Smooth muscle cell (in vitro differentiated cells): ENCODE data around the gene POU2F1. TPM values are rescaled to one million over a fixed set of nuclear protein-coding genes. Genes with fewer than 3 reads are reported as not detected.

Experiments used
- DNase-seq: peaks from one replicate; lab custom pipeline; 2025; ENCODE audit not compliant: unreplicated experiment; lab: John Stamatoyannopoulos, UW
- H2AFZ ChIP-seq: fragments of 200-600 bp; sonication (generic); 2 replicates; pipeline ENCODE4 v1.6.0; 2016; ENCODE audit warnings: antibody characterized with exemption, low read depth, mild to moderate bottlenecking
- H3F3A ChIP-seq: fragments of 200-600 bp; sonication (generic); 2 replicates; pipeline ENCODE4 v1.6.0; 2017; ENCODE audit warnings: antibody characterized with exemption, low read depth
- H3K27ac ChIP-seq: fragments of 200-600 bp; sonication (generic); 2 replicates; pipeline ENCODE4 v1.5.1; 2016; ENCODE audit warnings: low read depth, mild to moderate bottlenecking
- H3K27me3 ChIP-seq: fragments of 200-600 bp; sonication (generic); 2 replicates; pipeline ENCODE4 v1.6.1; 2016; ENCODE audit warnings: low read depth, mild to moderate bottlenecking
- H3K36me3 ChIP-seq: fragments of 200-600 bp; sonication (generic); 2 replicates; pipeline ENCODE4 v1.5.1; 2016; ENCODE audit warnings: low read depth
- H3K4me1 ChIP-seq: fragments of 200-600 bp; sonication (generic); 2 replicates; pipeline ENCODE4 v1.5.1; 2016; ENCODE audit warnings: low read depth
- H3K4me2 ChIP-seq: fragments of 200-600 bp; sonication (generic); 2 replicates; pipeline ENCODE4 v1.6.0; 2016; ENCODE audit warnings: mild to moderate bottlenecking
- H3K4me3 ChIP-seq: fragments of 200-600 bp; sonication (generic); 2 replicates; pipeline ENCODE4 v1.5.1; 2016; ENCODE audit warnings: mild to moderate bottlenecking
- H3K79me2 ChIP-seq: fragments of 200-600 bp; sonication (generic); 2 replicates; pipeline ENCODE4 v1.6.0; 2016; ENCODE audit warnings: low read depth, mild to moderate bottlenecking
- H3K9ac ChIP-seq: fragments of 200-600 bp; sonication (generic); 2 replicates; pipeline ENCODE4 v1.6.0; 2016; ENCODE audit warnings: low read depth
- H3K9me3 ChIP-seq: fragments of 200-600 bp; sonication (generic); replicated peaks from 2 replicates; pipeline ENCODE4 v1.5.1; 2016; ENCODE audit warnings: low read depth
- H4K20me1 ChIP-seq: fragments of 200-600 bp; sonication (generic); 2 replicates; pipeline ENCODE4 v1.6.0; 2016; ENCODE audit warnings: low read depth
- CTCF ChIP-seq: fragments of 200-600 bp; sonication (generic); IDR thresholded peaks from 2 replicates; pipeline ENCODE4 v1.5.1; 2017; ENCODE audit warnings: borderline replicate concordance, mild to moderate bottlenecking, antibody characterized with exemption; ENCODE audit not compliant: insufficient read depth, poor library complexity, severe bottlenecking
- WGBS: methylation state at CpG from one replicate; pipeline ENCODE4 v1.1.7; 2016; ENCODE audit warnings: low lambda C conversion rate; 5-methylcytosine and 5-hydroxymethylcytosine counted together
- polyA plus RNA-seq: library from polyadenylated mRNA; unstranded; fragments of >200 nt; fragmentation: Nextera tagmentation; extraction: Ambion mirVana; gene quantifications from 2 replicates; pipeline ENCODE4 v1.2.1, GENCODE V29; 2016
- total RNA-seq: library from RNA; depleted of rRNA; stranded (reverse); fragments of >200 nt; gene quantifications from 2 replicates; pipeline ENCODE4 v1.2.3, GENCODE V29; 2014

Gene POU2F1
- total and polyA plus RNA-seq, 2 experiments from 2014 or later, result 5.3 to 15.6 TPM

GRCh38 chr1:167229719-167230385, 9.2 kb downstream of the POU2F1 start:
- H3K4me2 ChIP-seq, result no peak overlapping the region
- H3K4me1 ChIP-seq, result peaks cover 32% of the 10 kb centered on the region
- no peak overlapping the region for H3K4me3 ChIP-seq
- H3K9ac ChIP-seq, result no peak overlapping the region
- no peaks in the 10 kb centered on the region for H3K9me3 ChIP-seq
- H3K27ac ChIP-seq, result no peak overlapping the region
- H3K36me3 ChIP-seq, result no peaks in the 10 kb centered on the region
- no peaks in the 10 kb centered on the region for H3K27me3 ChIP-seq
- TF ChIP-seq CTCF, result no peak
- no peak overlapping the region for H2AFZ ChIP-seq
- WGBS, result 76% methylated on average over 2 of the region's 2 CpGs
- DNase-seq, result no peak
- H3F3A ChIP-seq, result no peaks in the 10 kb centered on the region
- peaks cover 94% of the 10 kb centered on the region for H4K20me1 ChIP-seq
- H3K79me2 ChIP-seq, result peaks cover 88% of the 10 kb centered on the region

DNA sequence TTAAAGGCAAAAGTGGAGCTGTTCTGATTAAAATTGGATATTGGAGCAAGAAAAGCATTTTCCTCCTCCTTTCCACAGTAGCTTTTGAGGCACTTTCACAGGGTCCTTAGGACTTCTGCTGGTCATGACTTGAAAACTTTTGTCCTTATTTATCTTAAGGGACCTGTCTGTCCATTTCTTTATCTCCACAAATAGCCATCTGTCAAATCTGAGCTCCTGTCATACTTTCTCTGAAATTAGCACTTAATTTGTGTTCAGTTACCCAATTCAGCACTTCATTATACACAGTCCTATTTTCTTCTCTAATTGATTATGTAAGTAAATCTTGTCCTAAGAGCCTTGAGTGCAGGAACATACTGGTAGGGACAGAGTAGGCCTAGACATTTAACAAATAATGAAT, 9.8 kb downstream of the POU2F1 start:
- H3K9ac ChIP-seq, result no peak overlapping the region
- no peak for TF ChIP-seq CTCF
- H3K4me1 ChIP-seq, result peaks cover 30% of the 10 kb centered on the region
- H4K20me1 ChIP-seq, result peaks cover 96% of the 10 kb centered on the region
- H3K4me3 ChIP-seq, result no peak overlapping the region
- H3K27ac ChIP-seq, result no peak overlapping the region
- H3K9me3 ChIP-seq, result no peaks in the 10 kb centered on the region
- no peaks in the 10 kb centered on the region for H3F3A ChIP-seq
- no peak overlapping the region for H3K4me2 ChIP-seq
- no peak for DNase-seq
- peaks cover 88% of the 10 kb centered on the region for H3K79me2 ChIP-seq
- no peaks in the 10 kb centered on the region for H3K36me3 ChIP-seq
- H2AFZ ChIP-seq, result no peak overlapping the region
- H3K27me3 ChIP-seq, result no peaks in the 10 kb centered on the region

- Histone ChIP-seq H3F3A (no peaks in the 10 kb centered on the region), H3K9me3 (no peaks in the 10 kb centered on the region), H3K27ac (no peak overlapping the region), H3K9ac (no peak overlapping the region), H4K20me1 (peaks cover 94% of the 10 kb centered on the region), H3K4me3 (no peak overlapping the region), H2AFZ (no peak overlapping the region), H3K4me1 (peaks cover 15% of the 10 kb centered on the region), H3K27me3 (no peaks in the 10 kb centered on the region), H3K79me2 (peaks cover 84% of the 10 kb centered on the region), H3K36me3 (no peaks in the 10 kb centered on the region), H3K4me2 (no peak overlapping the region)
- no peak for DNase-seq
- no peak for TF ChIP-seq CTCF
- 93% methylated on average over 6 of the region's 6 CpGs for WGBS
Observed at GRCh38 chr1:167231873-167232450, 11.3 kb downstream of the POU2F1 start.

DNA sequence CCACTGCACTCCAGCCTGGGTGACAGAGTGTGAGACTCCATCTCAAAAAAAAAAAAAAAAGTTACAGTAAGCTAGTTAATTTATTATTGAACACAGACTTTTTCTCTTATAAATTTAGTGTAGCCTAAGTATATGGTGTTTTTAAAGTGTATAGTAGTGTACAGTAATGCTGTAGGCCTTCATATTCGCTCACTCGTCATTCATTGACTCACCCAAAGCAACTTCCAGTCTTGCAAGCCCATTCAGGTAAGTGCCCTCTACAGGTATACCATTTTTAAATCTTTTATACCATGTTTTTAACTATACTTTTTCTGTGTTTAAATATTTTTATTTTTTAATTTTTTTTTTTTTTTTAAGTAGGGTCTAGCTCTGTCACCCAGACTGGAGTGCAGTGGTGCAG, 12.1 kb downstream of the POU2F1 start:
- Histone ChIP-seq H3K36me3 (no peaks in the 10 kb centered on the region), H4K20me1 (peaks cover 88% of the 10 kb centered on the region)
- WGBS, result 94% methylated on average over 2 of the region's 2 CpGs

More for the DNA sequence above, 12.1 kb downstream of the POU2F1 start:
- no peak for TF ChIP-seq CTCF
- Histone ChIP-seq H3K79me2 (peaks cover 77% of the 10 kb centered on the region), H3K4me1 (peaks cover 6% of the 10 kb centered on the region), H2AFZ (no peak overlapping the region), H3K4me3 (no peak overlapping the region), H3K9ac (no peak overlapping the region), H3F3A (no peaks in the 10 kb centered on the region), H3K27ac (no peak overlapping the region), H3K9me3 (no peaks in the 10 kb centered on the region), H3K27me3 (no peaks in the 10 kb centered on the region), H3K4me2 (no peak overlapping the region)
- no peak for DNase-seq
